ENCODE measurements around the gene SYT1. TPM values are rescaled to one million over a fixed set of nuclear protein-coding genes. Genes with fewer than 3 reads are reported as not detected.
"Not testable (repeated sequence)": the region's sequence is repeated elsewhere in the genome, so short reads cannot be mapped to it uniquely, and the experiment has no call there.

Gene SYT1
- total RNA-seq, 2 donors from 2014 or later, result 1.3 to 1.9 TPM

DNA sequence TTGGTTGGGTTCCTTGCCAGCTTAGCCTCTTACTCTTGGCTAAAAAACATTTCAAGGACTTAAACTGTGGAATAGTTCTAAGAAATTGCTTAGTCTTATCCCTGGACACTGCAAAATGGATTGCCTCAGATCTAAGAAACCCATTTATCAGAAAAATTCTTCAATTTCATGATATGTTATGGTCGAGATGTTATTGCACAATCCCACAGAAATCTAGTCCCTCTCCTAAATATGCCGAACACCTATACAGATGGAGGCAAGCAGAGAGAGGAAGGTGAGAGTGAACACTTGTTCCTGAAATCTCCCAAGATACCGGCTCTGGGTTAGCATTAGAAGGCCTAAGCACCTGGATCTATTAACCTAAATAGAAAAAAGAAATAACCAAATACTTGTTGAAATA is 559.0 kb downstream of the SYT1 start:
- TF ChIP-seq, protein P1, sequence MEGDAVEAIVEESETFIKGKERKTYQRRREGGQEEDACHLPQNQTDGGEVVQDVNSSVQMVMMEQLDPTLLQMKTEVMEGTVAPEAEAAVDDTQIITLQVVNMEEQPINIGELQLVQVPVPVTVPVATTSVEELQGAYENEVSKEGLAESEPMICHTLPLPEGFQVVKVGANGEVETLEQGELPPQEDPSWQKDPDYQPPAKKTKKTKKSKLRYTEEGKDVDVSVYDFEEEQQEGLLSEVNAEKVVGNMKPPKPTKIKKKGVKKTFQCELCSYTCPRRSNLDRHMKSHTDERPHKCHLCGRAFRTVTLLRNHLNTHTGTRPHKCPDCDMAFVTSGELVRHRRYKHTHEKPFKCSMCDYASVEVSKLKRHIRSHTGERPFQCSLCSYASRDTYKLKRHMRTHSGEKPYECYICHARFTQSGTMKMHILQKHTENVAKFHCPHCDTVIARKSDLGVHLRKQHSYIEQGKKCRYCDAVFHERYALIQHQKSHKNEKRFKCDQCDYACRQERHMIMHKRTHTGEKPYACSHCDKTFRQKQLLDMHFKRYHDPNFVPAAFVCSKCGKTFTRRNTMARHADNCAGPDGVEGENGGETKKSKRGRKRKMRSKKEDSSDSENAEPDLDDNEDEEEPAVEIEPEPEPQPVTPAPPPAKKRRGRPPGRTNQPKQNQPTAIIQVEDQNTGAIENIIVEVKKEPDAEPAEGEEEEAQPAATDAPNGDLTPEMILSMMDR (IDR thresholded peaks at IDR 0.05), result no peak
- Histone ChIP-seq H3K4me1 (ENCODE audit: control insufficient read depth in 1 of 2, low read depth in 2 of 2) (peaks cover 31 to 58% of the 10 kb centered on the region in 2 donors), H3K9me3 (no peaks in the 10 kb centered on the region), H3K27me3 (replicated peaks; ENCODE audit: insufficient read depth) (no peaks in the 10 kb centered on the region), H3K36me3 (no peaks in the 10 kb centered on the region), H3K27ac (peak overlapping the region; percentile 31 to 44), H3K4me3 (no peak overlapping the region)
- no peak for ATAC-seq (ENCODE audit: insufficient number of reproducible peaks, low FRiP score, low read depth)
- DNase-seq (ENCODE audit: low spot score), result no peak

DNA sequence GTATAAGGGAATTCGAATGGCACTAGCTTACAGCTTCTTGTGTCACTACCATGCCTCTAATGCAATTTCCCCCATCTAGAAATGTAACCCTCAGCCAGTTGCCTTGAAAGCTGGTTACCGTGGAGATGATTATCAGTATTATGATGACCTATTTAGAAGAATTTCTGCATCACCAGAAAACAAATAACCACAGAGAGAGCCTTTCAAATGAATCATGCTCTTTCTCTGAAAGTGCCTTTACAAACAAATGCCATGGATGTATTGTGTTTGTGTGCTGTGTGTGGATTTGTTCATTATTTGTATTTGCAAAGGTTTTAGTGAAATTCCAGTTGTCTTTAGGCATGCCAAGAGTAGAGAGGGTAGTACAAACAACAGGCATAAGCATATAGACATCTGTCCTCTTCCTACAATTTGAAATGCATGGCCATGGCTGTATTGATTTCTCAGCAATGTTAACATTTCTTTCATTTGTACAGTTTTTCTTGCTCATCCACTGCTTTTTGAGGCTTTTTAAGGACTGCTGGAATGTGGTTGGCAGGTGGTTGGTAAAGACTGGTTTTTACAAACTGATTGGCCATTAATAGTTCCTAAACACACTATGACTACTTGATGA is 559.6 kb downstream of the SYT1 start:
- no peak overlapping the region for H3K4me3 ChIP-seq
- peaks cover 31 to 58% of the 10 kb centered on the region in 2 donors for H3K4me1 ChIP-seq (ENCODE audit: control insufficient read depth in 1 of 2, low read depth in 2 of 2)
- no peaks in the 10 kb centered on the region for H3K27me3 ChIP-seq (replicated peaks; ENCODE audit: insufficient read depth)
- ATAC-seq (ENCODE audit: insufficient number of reproducible peaks, low FRiP score, low read depth) (peak; percentile 83), DNase-seq (ENCODE audit: low spot score) (no peak)
- H3K36me3 ChIP-seq, result no peaks in the 10 kb centered on the region
- H3K9me3 ChIP-seq, result no peaks in the 10 kb centered on the region
- TF ChIP-seq, protein P1 (IDR thresholded peaks at IDR 0.05), result no peak
- peak overlapping the region; percentile 31 to 44 for H3K27ac ChIP-seq

DNA sequence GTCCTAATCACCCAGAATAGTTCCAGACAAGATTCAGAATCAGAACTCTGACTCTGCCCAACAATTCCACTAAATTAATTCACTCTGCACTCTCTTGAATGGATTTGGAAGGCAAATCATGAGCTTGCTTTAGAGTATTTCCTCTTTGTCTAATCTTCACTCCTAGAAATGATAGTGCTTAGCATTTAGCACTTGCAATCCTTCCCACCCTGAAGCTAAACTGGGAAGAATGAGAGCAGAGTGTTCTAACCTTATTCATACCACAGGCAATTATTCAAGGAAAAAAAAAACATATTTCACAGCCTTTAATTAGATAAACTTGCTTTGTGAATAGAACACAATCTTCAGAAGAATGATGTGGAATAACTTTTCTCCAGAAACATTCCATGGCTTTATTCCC is 561.5 kb downstream of the SYT1 start:
- DNase-seq (ENCODE audit: low spot score) (no peak), ATAC-seq (ENCODE audit: insufficient number of reproducible peaks, low FRiP score, low read depth) (no peak)
- TF ChIP-seq, protein P1 (IDR thresholded peaks at IDR 0.05), result no peak
- H3K36me3 ChIP-seq, result no peaks in the 10 kb centered on the region
- peaks cover 25 to 50% of the 10 kb centered on the region in 2 donors for H3K4me1 ChIP-seq (ENCODE audit: control insufficient read depth in 1 of 2, low read depth in 2 of 2)
- no peak overlapping the region for H3K4me3 ChIP-seq
- H3K27ac ChIP-seq, result peak overlapping the region; percentile 50 to 64
- H3K9me3 ChIP-seq, result no peaks in the 10 kb centered on the region
- H3K27me3 ChIP-seq (replicated peaks; ENCODE audit: insufficient read depth), result no peaks in the 10 kb centered on the region

DNA sequence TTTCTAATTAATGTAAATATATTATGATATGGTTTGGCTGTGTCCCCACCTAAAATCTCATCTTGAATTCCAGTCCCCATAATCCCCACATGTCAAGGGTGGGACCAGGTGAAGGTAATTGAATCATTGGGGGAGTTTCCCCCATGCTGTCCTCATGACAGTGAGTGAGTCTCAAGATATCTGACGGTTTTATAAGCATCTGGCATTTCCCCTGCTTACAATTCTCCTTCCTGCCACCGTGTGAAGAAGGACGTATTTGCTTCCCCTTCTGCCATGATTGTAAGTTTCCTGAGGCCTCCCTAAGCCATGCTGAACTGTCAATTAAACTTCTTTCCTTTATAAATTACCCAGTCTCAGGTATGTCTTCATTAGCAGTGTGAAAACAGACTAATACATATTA is 562.2 kb downstream of the SYT1 start:
- ATAC-seq (ENCODE audit: insufficient number of reproducible peaks, low FRiP score, low read depth); H3K36me3 ChIP-seq; H3K4me3 ChIP-seq; H3K27ac ChIP-seq; H3K27me3 ChIP-seq (replicated peaks; ENCODE audit: insufficient read depth); DNase-seq (ENCODE audit: low spot score); H3K9me3 ChIP-seq: not testable (repeated sequence)
- H3K4me1 ChIP-seq (ENCODE audit: control insufficient read depth in 1 of 2, low read depth in 2 of 2), result peaks cover 23 to 46% of the 10 kb centered on the region in 2 donors

DNA sequence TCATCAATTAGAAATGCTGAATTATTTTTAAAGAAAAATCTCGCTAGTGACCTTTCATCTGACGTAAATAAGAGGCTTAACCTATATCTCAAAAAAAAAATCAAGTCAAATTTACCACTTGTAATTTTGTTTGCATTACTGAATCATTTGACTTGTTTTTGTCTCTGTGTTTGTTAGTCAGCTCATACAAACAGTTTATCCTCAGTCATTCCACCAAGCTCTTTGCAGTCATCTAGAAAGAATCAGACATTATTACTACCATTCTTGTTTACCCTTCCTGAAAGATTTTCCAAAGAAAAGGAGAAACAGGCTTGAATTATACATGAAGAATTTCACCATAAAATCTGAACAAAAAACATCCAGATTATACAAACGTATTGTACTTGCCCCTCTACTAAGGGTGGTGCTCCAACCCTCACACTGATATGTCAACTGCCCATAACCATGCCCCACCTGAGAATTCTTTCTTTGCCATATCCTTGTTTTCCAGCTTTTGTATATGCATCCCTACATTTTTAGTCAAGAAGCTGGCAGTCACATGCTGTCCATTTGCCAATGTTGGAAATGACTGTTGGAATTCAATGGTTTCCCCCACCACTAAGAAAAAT is 569.0 kb downstream of the SYT1 start:
- Histone ChIP-seq H3K27me3 (replicated peaks; ENCODE audit: insufficient read depth) (no peaks in the 10 kb centered on the region), H3K36me3 (no peaks in the 10 kb centered on the region), H3K4me3 (no peak overlapping the region), H3K27ac (no peak overlapping the region), H3K9me3 (no peaks in the 10 kb centered on the region), H3K4me1 (ENCODE audit: control insufficient read depth in 1 of 2, low read depth in 2 of 2) (no peaks in the 10 kb centered on the region)
- TF ChIP-seq, protein P1 (IDR thresholded peaks at IDR 0.05), result no peak
- no peak for ATAC-seq (ENCODE audit: insufficient number of reproducible peaks, low FRiP score, low read depth)
- no peak for DNase-seq (ENCODE audit: low spot score)

All from thoracic aorta (tissue), 2 donors.